HG03103 (cell line): Measurements from ENCODE around the gene C11orf54.
"Not testable (repeated sequence)": the region's sequence is repeated elsewhere in the genome, so short reads cannot be mapped to it uniquely, and the experiment has no call there.

Source experiments
- ATAC-seq: cut with Tn5 transposase; IDR thresholded peaks from one replicate; pipeline ENCODE4 v1.9.1; 2021; ENCODE audit warnings: low read depth; ENCODE audit not compliant: unreplicated experiment

C11orf54 gene

DNA sequence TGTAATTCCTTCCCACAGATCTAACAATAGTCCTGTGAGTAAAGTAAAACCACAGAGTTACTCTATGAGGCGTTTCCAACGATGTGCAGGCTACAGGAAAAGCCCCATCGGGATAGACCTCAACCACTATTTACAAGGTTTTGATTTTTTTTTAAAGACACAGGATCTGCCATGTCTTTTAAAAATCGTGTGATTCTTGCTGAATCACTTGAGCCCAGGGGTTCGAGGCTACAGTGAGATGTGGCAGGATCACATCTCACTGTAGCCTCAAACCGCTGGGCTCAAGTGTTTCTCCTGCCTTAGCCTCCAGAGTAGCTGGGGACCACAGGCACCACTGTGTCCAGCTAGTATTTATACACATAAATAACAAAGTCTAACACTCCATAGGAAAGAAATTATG, 8.0 kb upstream of the C11orf54 start:
- no peak for ATAC-seq

DNA sequence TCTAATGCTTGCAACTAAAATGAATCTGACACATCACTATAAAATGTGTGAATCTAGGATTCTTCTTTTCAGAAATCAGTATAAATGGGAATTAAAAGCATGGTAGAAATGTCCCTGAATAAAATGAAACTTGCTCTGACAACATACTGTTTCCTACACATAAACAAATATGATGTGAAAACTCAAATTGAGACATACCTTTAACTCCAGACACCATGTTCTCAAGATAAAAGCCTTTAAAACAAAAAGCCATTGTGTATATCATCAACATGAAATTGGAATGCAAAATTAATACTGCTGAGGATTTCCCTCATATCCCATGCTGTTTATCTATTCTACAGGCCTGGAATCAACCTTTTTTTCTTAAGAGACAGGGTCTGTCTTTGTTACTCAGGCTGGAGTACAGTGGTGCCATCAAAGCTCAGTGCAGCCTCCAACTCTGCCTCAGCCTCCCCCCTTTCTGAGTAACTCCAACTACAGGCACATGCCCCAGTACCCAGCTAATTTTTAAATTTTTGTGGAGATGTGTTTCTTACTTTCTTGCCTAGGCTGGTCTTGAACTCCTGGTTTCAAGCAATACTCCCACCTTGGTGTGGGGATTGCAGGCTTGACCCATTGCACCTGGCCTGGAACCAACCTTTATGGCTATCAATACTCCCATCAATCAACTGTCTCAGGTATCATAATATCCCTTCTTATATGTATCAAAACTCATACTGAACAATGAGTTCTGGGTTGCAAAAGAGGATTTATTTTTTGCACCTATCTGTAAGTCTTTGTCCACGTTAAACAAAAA, 6.8 kb upstream of the C11orf54 start:
- no peak for ATAC-seq

GRCh38 chr11:93735627-93736026, 5.8 kb upstream of the C11orf54 start:
- ATAC-seq = no peak

DNA sequence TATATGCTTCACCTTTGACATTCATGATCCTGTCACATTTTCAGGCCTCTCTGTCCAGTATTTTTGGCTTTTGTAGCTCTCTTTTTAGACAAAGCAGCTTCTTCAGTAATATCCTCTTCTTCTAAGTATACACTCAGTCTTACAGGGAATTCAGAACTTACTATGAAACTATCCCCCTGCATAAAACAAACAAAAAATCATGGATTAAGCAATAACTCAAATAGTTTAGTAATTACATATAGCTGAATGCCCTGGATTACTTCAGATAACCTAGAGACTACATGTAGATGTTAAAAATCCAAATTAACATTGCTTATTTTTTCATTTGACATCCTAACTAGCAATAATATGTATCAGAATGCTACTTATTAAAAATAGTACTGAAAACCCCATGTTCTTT, 5.3 kb upstream of the C11orf54 start:
- ATAC-seq = no peak

DNA sequence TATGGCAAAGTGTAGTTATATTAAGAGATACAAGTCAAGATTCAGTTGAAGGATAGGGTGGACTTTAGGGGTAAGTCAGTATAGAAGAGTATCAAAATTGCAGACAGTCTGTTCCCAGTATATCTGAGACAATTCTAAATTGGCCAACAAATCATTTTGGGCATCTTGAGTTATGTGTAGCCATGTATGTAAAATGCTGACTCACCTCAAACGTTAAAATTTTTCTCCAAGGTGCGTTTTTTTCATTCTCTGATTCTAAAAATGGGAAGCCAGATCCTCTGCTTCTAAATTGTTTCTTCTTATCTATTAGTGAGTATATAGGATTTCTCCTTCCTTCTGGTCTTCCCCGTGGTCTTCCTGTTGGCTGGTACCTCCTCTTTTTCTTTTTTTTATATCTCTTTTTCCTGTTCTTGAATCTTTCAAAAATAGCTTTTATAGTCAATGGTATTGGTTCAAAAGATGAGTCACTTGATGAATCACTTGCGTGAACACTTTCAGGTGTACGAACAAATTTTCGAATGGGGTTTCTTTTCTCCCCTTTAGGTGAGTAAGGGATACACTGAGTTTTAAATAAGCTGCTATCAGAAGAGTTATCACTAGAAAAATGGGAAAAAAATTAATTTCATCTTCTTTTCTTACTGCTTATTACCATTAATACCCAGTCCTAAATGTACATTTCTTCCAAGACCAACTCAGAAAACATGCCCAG, 3.4 kb upstream of the C11orf54 start:
- no peak for ATAC-seq

- no peak for ATAC-seq
These were observed 2.8 kb upstream of the C11orf54 start for GRCh38 chr11:93738647-93739081.

GRCh38 chr11:93740031-93740729, 1.3 kb upstream of the C11orf54 start:
- no peak for ATAC-seq

- peak; percentile 31 for ATAC-seq
These were observed 760 bp upstream of the C11orf54 start for GRCh38 chr11:93740730-93741093.

- peak; percentile 4 for ATAC-seq
These were observed 382 bp downstream of the C11orf54 start for GRCh38 chr11:93741882-93742226.

- ATAC-seq = no peak
These were observed 1.8 kb downstream of the C11orf54 start for GRCh38 chr11:93743291-93743690.

DNA sequence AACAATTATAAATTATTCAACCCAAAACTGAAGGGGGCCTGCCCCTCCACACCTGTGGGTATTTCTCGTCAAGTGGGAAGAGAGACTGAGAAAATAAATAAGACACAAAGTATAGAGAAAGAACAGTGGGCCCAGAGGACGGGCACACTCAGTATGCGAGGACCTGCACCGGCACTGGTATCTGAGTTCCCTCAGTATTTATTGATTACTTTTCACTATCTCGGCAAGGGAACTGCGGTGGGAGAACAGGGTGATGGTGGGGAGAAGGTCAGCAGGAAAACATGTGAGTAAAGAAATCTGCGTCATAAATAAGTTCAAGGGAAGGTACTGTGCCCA, 3.2 kb downstream of the C11orf54 start:
- ATAC-seq = no peak

GRCh38 chr11:93745005-93745755, 3.7 kb downstream of the C11orf54 start:
- ATAC-seq = not testable (repeated sequence)

GRCh38 chr11:93746101-93746500, 4.6 kb downstream of the C11orf54 start:
- no peak for ATAC-seq

GRCh38 chr11:93747122-93747521, 5.7 kb downstream of the C11orf54 start:
- no peak for ATAC-seq

- ATAC-seq = no peak
These were observed 9.5 kb downstream of the C11orf54 start for GRCh38 chr11:93751001-93751400.

GRCh38 chr11:93753241-93753640, 11.8 kb downstream of the C11orf54 start:
- no peak for ATAC-seq

DNA sequence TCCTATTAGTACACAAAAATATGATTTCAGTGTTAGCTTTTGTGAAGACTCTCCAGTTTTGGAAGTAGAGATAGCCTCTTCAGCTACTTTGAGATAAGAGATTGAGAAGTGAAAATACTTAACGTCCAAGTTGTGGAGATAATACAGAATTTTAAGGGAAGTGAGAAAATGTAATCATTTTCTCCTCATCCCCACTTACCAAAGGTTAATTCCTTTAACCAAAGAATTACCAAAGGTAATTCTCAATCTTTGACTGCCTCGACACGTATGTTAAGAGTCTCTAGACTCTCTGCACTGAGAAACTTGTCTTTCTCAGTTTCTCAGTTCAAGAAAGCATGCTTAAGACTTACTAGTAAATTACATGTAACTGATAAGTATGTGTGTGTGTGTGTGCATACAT, 15.3 kb downstream of the C11orf54 start:
- no peak for ATAC-seq

DNA sequence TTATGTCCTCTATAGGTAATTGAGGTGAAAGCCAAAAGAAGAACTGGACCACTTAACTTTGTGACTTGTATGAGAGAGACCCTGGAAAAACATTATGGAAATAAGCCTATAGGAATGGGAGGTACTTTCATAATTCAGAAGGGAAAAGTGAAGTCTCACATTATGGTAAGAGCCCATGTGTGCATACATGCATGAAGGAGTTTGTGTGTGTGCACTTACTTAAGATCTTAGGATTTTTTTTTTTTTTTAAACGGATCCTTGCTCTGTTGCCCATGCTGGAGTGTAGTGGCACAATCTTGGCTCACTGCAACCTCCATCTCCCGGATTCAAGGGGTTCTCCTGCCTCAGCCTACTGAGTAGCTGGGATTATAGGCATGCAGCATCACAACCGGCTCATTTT, 15.8 kb downstream of the C11orf54 start:
- no peak for ATAC-seq

GRCh38 chr11:93757924-93758865, 16.7 kb downstream of the C11orf54 start:
- ATAC-seq = no peak

DNA sequence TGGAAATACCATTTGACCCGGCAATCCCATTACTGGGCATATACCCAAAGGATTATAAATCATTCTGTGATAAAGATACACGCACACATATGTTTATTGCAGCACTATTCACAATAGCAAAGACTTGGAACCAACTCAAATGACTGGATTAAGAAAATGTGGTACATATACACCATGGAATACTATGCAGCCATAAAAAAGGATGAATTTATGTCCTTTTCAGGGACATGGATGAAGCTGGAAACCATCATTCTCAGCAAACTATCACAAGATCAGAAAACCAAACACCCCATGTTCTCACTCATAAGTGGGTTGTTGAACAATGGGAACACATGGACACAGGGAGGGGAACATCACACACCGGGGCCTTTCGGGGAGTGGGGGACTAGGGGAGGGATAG, 17.7 kb downstream of the C11orf54 start:
- ATAC-seq = not testable (repeated sequence)
